ENCODE results near the gene SEL1L. TPM values are rescaled to one million over a fixed set of nuclear protein-coding genes. Genes with fewer than 3 reads are reported as not detected.

Gene SEL1L
- total RNA-seq, 3 donors from 2014 or later: 87.7 to 103 (median 89.9) TPM

- TF ChIP-seq, protein P1, sequence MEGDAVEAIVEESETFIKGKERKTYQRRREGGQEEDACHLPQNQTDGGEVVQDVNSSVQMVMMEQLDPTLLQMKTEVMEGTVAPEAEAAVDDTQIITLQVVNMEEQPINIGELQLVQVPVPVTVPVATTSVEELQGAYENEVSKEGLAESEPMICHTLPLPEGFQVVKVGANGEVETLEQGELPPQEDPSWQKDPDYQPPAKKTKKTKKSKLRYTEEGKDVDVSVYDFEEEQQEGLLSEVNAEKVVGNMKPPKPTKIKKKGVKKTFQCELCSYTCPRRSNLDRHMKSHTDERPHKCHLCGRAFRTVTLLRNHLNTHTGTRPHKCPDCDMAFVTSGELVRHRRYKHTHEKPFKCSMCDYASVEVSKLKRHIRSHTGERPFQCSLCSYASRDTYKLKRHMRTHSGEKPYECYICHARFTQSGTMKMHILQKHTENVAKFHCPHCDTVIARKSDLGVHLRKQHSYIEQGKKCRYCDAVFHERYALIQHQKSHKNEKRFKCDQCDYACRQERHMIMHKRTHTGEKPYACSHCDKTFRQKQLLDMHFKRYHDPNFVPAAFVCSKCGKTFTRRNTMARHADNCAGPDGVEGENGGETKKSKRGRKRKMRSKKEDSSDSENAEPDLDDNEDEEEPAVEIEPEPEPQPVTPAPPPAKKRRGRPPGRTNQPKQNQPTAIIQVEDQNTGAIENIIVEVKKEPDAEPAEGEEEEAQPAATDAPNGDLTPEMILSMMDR (IDR thresholded peaks at IDR 0.05): no peak
- peaks cover 7% of the 10 kb centered on the region for H3K4me1 ChIP-seq (ENCODE audit: low read depth)
- intact Hi-C loops (cut with DNase I, micrococcal nuclease): no loop called here
- no peaks in the 10 kb centered on the region for H3K36me3 ChIP-seq (ENCODE audit: low read depth)
- no peak overlapping the region for H3K4me3 ChIP-seq
- DNase-seq (peak in 1 of 3 donors; percentile 20), ATAC-seq (peak; percentile 60)
- H3K9me3 ChIP-seq: no peaks in the 10 kb centered on the region
Measured at GRCh38 chr14:81449114-81449513, 84.5 kb downstream of the SEL1L start.

DNA sequence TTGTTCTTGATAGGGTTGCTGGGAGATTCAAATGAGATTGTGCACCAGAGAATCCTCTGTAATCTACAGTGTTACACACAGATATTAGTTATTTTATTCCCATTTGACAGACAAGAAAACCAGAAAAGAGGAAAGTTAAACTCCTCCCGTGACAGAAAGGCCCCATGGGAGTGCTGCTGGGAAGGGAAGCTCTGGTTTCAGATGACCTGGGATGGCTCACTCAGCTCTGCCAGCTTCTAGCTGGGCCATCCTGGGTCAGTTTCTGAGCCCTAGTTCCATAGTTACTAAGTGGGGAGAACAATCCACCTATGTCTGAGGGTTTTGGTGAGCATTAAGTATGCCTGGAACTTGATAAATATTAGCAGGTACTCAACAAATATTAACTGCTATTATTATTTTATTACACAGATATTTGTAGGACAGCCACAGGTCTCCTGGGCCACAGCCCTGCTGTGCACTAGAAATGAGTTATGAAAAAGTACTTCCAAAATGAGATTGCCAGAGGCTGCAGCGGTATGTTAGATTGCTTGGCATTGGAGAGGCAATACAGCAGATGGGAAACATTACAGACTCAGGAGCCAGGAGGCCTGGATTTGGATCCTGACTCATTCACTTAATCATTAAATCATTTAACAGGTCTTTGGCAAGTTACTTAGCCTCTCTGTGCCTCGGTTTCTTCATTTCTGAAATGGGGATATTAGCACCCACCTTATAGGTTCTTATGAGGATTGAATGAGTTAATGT is 86.5 kb downstream of the SEL1L start:
- ATAC-seq: no peak
- H3K4me1 ChIP-seq (ENCODE audit: low read depth): peaks cover 7% of the 10 kb centered on the region
- TF ChIP-seq, protein P1 (IDR thresholded peaks at IDR 0.05): no peak
- no peak overlapping the region for H3K4me3 ChIP-seq
- no peaks in the 10 kb centered on the region for H3K36me3 ChIP-seq (ENCODE audit: low read depth)
- intact Hi-C loops (cut with DNase I, micrococcal nuclease): no loop called here
- no peaks in the 10 kb centered on the region for H3K9me3 ChIP-seq
- no peak for DNase-seq

GRCh38 chr14:81446279-81447007 is 87.2 kb downstream of the SEL1L start:
- Histone ChIP-seq H3K4me1 (ENCODE audit: low read depth) (peaks cover 7% of the 10 kb centered on the region), H3K36me3 (ENCODE audit: low read depth) (no peaks in the 10 kb centered on the region), H3K4me3 (no peak overlapping the region), H3K9me3 (no peaks in the 10 kb centered on the region)
- ATAC-seq (no peak), DNase-seq (no peak)
- intact Hi-C loops (cut with DNase I, micrococcal nuclease): no loop called here
- TF ChIP-seq, protein P1 (IDR thresholded peaks at IDR 0.05): no peak

DNA sequence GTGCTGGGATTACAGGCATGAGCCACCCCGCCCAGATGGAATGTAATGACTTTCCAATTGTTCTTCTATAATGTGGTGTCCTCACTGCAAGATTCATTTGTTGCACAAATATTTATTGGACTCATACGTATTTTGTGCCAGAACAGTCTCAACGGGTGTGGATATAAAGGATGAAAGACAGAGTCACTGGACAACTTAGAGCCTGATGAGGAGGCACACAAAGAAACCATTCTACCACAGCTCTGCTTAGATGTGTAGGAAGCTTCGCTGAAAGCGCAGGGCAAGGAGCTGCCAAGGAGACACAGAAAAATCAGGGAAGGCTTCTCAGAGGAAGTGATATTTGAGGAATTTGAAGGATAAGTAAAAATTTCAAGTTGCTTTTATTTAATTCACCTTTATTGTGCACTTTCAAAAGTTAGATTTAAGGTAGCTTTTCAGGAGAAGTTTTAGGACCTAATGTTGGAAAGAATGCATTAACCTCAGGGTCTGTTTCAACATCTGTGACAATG is 92.0 kb downstream of the SEL1L start:
- TF ChIP-seq, protein P1 (IDR thresholded peaks at IDR 0.05): no peak
- ATAC-seq (no peak), DNase-seq (no peak)
- H3K36me3 ChIP-seq (ENCODE audit: low read depth): no peaks in the 10 kb centered on the region
- no peak overlapping the region for H3K4me3 ChIP-seq
- H3K4me1 ChIP-seq (ENCODE audit: low read depth): peaks cover 4% of the 10 kb centered on the region
- H3K9me3 ChIP-seq: no peaks in the 10 kb centered on the region
- intact Hi-C loops (cut with DNase I, micrococcal nuclease): no loop called here

- Histone ChIP-seq H3K4me3 (no peak overlapping the region), H3K36me3 (ENCODE audit: low read depth) (no peaks in the 10 kb centered on the region), H3K9me3 (no peaks in the 10 kb centered on the region), H3K4me1 (ENCODE audit: low read depth) (peaks cover 13% of the 10 kb centered on the region)
- intact Hi-C loops (cut with DNase I, micrococcal nuclease): no loop called here
- DNase-seq (no peak), ATAC-seq (no peak)
- TF ChIP-seq, protein P1 (IDR thresholded peaks at IDR 0.05): no peak
Measured at GRCh38 chr14:81440041-81440440, 93.6 kb downstream of the SEL1L start.
